ENCODE results near the gene MAP2. TPM values are rescaled to one million over a fixed set of nuclear protein-coding genes. Genes with fewer than 3 reads are reported as not detected.

MAP2 gene
- total and polyA plus RNA-seq, 2 of the 13 experiments (the other 11 are each of a cell fraction or from before 2014, with no cell fraction given), result 0.08 TPM; not detected in 1

- Histone ChIP-seq H3K9me3 (ENCODE audit: low read length) (no peaks in the 10 kb centered on the region), H3K9ac (ENCODE audit: insufficient read depth, low read depth, low read length) (no peak overlapping the region), H3K27me3 (ENCODE audit: control insufficient read depth in 1 of 2, insufficient read depth in 2 of 2, low read length in 2 of 2) (no peaks in the 10 kb centered on the region), H3K4me1 (ENCODE audit: insufficient read depth, low read length) (peaks cover 13% of the 10 kb centered on the region), H4K20me1 (ENCODE audit: insufficient read depth, low read length) (no peaks in the 10 kb centered on the region), H3K4me2 (ENCODE audit: low read depth, low read length) (no peak overlapping the region), H3K4me3 (replicated peaks in 1 of 3; ENCODE audit: insufficient read depth in 1 of 3, low read depth in 2 of 3, low read length in 3 of 3) (no peak overlapping the region), H2AFZ (ENCODE audit: low read length) (no peak overlapping the region), H3K27ac (ENCODE audit: extremely low read length, insufficient read depth, low read length) (no peak overlapping the region), H3K36me3 (replicated peaks in 1 of 2; ENCODE audit: control insufficient read depth in 1 of 2, insufficient read depth in 2 of 2, low read length in 2 of 2) (no peaks in the 10 kb centered on the region), H3K79me2 (ENCODE audit: insufficient read depth, low read length) (no peaks in the 10 kb centered on the region)
- BruUV-seq (replicated peaks), result no TSS peak
- in situ Hi-C loops (cut with HindIII; ENCODE audit: extremely low pct_ligation_motif_present, low pct_unique_long_range_greater_than_20kb), result no loop called here
- no peak for ATAC-seq
- intact Hi-C loops (cut with micrococcal nuclease; ENCODE audit: unreplicated experiment), result no loop called here
- no peak for DNase-seq (ENCODE audit: low spot score)
- CTCF ChIA-PET (ENCODE audit: low intra/inter-chr PET ratio, low total read pairs), result no interaction called here
- WGBS (ENCODE audit: low lambda C conversion rate), result 48% methylated on average over 2 of the region's 2 CpGs
- TF ChIP-seq SMC3 (IDR thresholded peaks at IDR 0.05; ENCODE audit: low read length), result no peak
- no peak for TF ChIP-seq ZNF232 (CRISPR knock-in tag; IDR thresholded peaks at IDR 0.05; ENCODE audit: borderline replicate concordance)
- TF ChIP-seq ZNF564 (CRISPR knock-in tag; IDR thresholded peaks at IDR 0.05), result no peak
- TF ChIP-seq, protein P1, sequence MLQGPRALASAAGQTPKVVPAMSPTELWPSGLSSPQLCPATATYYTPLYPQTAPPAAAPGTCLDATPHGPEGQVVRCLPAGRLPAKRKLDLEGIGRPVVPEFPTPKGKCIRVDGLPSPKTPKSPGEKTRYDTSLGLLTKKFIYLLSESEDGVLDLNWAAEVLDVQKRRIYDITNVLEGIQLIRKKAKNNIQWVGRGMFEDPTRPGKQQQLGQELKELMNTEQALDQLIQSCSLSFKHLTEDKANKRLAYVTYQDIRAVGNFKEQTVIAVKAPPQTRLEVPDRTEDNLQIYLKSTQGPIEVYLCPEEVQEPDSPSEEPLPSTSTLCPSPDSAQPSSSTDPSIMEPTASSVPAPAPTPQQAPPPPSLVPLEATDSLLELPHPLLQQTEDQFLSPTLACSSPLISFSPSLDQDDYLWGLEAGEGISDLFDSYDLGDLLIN (CRISPR knock-in tag; IDR thresholded peaks at IDR 0.05; ENCODE audit: borderline replicate concordance), result no peak
- no peak for TF ChIP-seq FOXJ3 (CRISPR knock-in tag; IDR thresholded peaks at IDR 0.05; ENCODE audit: borderline replicate concordance)
- TF ChIP-seq IRF2 (CRISPR knock-in tag; IDR thresholded peaks at IDR 0.05), result no peak
- no peak for TF ChIP-seq TAF15 (IDR thresholded peaks at IDR 0.05; ENCODE audit: low read depth, low read length, poor library complexity, severe bottlenecking)
- TF ChIP-seq ZNF660 (CRISPR knock-in tag; IDR thresholded peaks at IDR 0.05; ENCODE audit: borderline replicate concordance, low read depth), result no peak
- TF ChIP-seq ZKSCAN5 (CRISPR knock-in tag; IDR thresholded peaks at IDR 0.05), result no peak
- TF ChIP-seq ZNF558 (CRISPR knock-in tag; IDR thresholded peaks at IDR 0.05; ENCODE audit: borderline replicate concordance), result no peak
- no peak for TF ChIP-seq ASH2L (IDR thresholded peaks at IDR 0.05; ENCODE audit: insufficient read length, low read depth, low read length)
- no peak for TF ChIP-seq JUND (CRISPR knock-in tag; IDR thresholded peaks at IDR 0.05)
- TF ChIP-seq, protein P2, sequence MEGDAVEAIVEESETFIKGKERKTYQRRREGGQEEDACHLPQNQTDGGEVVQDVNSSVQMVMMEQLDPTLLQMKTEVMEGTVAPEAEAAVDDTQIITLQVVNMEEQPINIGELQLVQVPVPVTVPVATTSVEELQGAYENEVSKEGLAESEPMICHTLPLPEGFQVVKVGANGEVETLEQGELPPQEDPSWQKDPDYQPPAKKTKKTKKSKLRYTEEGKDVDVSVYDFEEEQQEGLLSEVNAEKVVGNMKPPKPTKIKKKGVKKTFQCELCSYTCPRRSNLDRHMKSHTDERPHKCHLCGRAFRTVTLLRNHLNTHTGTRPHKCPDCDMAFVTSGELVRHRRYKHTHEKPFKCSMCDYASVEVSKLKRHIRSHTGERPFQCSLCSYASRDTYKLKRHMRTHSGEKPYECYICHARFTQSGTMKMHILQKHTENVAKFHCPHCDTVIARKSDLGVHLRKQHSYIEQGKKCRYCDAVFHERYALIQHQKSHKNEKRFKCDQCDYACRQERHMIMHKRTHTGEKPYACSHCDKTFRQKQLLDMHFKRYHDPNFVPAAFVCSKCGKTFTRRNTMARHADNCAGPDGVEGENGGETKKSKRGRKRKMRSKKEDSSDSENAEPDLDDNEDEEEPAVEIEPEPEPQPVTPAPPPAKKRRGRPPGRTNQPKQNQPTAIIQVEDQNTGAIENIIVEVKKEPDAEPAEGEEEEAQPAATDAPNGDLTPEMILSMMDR (CRISPR knock-in tag; IDR thresholded peaks at IDR 0.05), result no peak
- TF ChIP-seq KMT2B (CRISPR knock-in tag; IDR thresholded peaks at IDR 0.05), result no peak
- TF ChIP-seq NR2F1 (CRISPR knock-in tag; IDR thresholded peaks at IDR 0.05), result no peak
- TF ChIP-seq ZBTB38 (CRISPR knock-in tag; IDR thresholded peaks at IDR 0.05), result no peak
- no peak for TF ChIP-seq THAP11 (CRISPR knock-in tag; IDR thresholded peaks at IDR 0.05)
- TF ChIP-seq ATF7-NPFF (CRISPR knock-in tag; IDR thresholded peaks at IDR 0.05; ENCODE audit: low read depth), result no peak
- TF ChIP-seq ZNF274 (CRISPR knock-in tag; IDR thresholded peaks at IDR 0.05), result no peak
- POLR2A ChIA-PET, result no interaction called here
- FAIRE-seq, result no peak
Measured at GRCh38 chr2:209511637-209512036, 87.8 kb downstream of the MAP2 start.

All from HepG2 (cell line).